HG02759 (cell line): Measurements from ENCODE around the gene MMP25.
"Not testable (repeated sequence)": the region's sequence is repeated elsewhere in the genome, so short reads cannot be mapped to it uniquely, and the experiment has no call there.

Experiments used
- ATAC-seq: cut with Tn5 transposase; IDR thresholded peaks from one replicate; pipeline ENCODE4 v1.9.1; 2021; ENCODE audit warnings: mild to moderate bottlenecking, moderate library complexity; ENCODE audit not compliant: unreplicated experiment

The MMP25 gene

GRCh38 chr16:3054965-3055733 lies 8.8 kb downstream of the MMP25 start:
- ATAC-seq: no peak

DNA sequence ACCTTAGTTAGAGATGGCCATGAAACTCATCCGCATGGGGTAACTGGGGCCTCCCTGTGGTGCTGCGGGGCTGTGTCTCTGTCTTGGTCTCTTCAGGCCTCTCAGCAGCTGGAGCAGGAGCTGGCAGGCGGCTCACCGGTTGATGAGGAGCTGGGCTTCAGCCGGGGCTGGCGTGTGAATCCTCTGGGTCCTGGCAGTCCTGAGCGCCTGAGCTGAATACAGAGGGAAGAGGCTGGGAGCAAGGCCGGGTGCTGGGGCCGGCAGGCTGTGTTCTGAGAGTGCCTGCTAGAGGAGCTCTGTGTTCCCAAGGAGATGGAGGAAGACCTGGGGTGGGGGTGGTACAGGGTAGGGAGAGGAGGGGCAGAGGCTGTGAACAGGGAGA lies 9.4 kb downstream of the MMP25 start:
- ATAC-seq: not testable (repeated sequence)

GRCh38 chr16:3056336-3057180 lies 10.2 kb downstream of the MMP25 start:
- no peak for ATAC-seq

- ATAC-seq: no peak
These were observed 11.1 kb downstream of the MMP25 start for GRCh38 chr16:3057181-3058138.

GRCh38 chr16:3058139-3059030 lies 12.0 kb downstream of the MMP25 start:
- ATAC-seq: peak; percentile 24

- ATAC-seq: peak; percentile 86
These were observed 12.8 kb downstream of the MMP25 start for GRCh38 chr16:3059041-3059722.

GRCh38 chr16:3059723-3060242 lies 13.4 kb downstream of the MMP25 start:
- ATAC-seq: no peak

DNA sequence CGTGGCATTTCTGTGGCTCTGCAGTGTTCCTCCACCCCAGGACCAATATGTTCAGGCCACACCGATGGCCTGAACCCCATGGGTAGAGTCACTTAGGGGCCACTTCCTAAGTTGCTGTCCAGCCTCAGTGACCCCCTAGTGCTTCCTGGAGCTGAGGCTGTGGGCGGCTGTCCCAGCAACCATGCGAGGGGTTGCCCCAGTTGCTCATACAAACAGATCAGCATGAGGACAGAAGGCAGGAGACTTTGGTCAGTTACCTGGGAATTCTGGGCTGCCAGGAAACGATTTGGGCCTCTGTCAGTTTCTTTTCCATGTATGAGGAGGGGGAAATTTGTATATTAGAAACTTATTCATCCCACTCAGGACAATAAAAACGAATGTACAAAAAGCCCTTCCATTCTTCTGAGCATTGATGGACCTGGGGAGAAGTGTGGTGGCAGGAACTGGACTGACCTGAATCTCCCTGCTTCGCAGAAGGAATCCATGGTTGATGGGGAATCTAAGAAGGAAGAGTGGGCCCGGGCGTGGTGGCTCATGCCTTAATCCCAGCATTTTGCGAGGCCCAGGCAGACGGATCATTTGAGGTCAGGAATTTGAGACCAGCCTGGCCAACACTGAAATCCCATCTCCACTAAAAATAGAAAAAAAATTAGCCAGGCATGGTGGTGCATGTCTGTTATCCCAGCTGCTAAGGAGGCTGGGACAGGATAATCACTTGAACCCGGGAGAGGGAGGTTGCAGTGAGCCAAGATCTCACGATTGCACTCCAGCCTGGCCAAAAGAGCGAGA lies 14.2 kb downstream of the MMP25 start:
- no peak for ATAC-seq

- ATAC-seq: no peak
These were observed 16.2 kb downstream of the MMP25 start for GRCh38 chr16:3062553-3062952.

DNA sequence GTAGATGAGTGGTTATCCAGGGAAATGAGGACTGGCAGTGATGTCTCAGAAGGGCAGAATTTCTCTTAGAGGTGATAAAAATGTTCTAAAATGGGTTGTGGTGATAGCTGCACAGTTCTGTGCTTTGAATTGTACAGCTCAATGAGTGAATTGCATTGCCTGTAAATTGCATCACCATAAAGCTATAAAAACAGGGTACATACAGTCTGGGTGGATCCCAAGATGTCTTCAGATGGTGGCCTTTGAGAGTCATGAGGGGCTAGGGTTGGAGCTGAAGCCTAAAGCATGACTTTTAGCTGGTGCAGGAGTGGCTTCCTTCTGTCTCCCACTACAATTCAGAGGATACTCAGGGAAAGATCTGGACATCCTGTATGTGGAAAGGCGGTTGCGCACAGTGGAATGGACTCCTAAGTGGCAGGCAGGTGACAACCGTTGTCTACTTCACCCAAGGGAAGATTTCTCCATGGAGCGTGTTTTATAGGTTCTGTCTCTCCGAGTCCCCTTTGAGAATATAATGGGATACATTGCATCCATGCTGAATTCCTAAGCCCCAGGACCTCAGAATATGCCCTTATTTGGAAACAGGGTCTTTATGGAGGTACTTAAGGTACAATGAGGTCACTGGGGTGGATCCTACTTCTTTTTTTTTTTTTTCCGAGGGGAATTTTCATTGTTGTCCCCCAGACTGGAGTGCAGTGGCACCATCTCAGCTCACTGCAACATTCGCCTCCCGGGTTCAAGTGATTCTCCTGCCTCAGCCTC lies 17.4 kb downstream of the MMP25 start:
- ATAC-seq: no peak

DNA sequence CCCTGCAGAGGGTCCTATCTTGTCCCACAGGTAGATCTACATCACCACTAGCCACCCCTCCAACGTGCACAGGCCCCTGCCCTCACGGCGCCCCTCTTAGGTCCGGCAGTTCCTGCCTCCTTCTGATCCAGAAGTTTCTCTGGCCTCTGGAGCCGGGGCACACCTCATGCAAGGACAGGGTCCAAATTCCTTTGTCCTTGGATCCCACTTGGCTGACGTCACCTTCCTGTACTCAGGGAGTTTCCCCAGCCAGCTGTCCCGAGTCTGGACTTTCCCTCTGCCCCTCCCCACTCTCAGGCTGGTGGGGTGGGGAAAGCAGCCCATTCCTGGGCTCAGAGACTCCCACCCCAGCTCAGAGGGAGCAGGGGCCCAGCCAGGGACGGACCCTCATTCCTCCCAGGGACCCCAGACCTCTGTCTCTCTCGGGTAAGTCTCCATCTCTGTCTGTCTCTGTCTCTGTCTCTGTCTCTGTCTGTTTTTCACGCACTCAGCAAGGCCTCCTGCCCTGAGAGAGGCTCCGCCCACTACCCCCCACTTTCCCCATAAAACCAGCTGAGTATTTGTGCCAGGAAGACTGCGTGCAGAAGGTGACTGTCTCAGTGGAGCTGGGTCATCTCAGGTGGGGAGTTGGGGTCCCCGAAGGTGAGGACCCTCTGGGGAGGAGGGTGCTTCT lies 18.8 kb downstream of the MMP25 start, which contains the start of gene IL32:
TSS of gene IL32 (plus strand) at position 572 of the 673 bp plus-strand sequence. CDS start 172 bp downstream, outside the sequence.
- no peak for ATAC-seq

DNA sequence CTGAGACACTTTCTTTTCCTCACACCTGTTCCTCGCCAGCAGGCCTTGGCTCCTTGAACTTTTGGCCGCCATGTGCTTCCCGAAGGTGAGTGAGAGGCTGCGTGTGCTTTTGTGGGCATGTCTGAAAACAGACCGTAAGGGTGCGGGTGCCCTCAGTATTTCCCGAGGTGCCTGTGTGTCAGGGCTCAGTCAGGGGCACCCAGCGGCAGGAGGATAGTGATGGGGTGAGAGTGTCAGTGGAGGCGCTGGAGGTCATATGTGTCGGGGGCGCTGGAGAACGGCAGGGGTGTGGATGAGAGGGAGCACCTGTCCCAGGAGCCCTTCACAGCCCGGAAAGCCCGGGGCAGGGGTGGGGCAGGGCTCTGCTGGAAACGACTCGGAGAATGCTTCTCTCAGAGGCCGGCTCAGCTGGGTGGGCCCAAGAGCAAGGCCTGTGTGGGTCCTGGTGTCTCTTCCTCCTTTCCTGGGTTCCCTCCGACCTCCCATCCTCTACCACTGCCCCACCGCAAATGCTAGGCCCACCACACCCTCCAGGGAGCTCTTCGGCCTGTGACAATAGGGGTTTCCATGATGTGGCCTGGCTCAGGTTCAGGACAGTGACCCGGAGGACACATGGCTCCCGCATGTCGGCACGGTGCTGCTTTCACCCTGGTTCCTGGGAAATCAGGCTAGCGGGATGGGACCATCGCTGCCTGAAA lies 19.5 kb downstream of the MMP25 start:
- ATAC-seq: no peak

DNA sequence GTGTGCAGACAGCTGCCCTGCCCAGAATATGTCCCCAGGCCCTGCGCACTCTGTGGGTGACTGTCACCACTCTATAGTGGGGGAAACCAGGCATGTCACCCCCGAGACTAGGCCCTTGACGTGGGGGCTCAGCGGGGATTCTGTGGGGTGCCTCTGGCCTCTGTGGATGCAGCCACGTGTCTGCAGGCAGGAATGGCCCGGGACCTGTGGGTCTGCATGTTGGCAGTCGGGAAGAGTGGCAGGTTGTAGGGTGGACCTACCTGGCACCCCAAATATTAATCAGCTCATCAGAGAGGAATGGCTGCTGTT lies 20.0 kb downstream of the MMP25 start:
- no peak for ATAC-seq

GRCh38 chr16:3068487-3068886 lies 22.1 kb downstream of the MMP25 start:
- ATAC-seq: no peak

- ATAC-seq: not testable (repeated sequence)
These were observed 22.8 kb downstream of the MMP25 start for GRCh38 chr16:3069146-3069545.

- no peak for ATAC-seq
These were observed 24.3 kb downstream of the MMP25 start for GRCh38 chr16:3070608-3071111.
